ENCODE measurements around the gene TNNT3.

- no peak for TF ChIP-seq CTCF (IDR thresholded peaks at IDR 0.05; ENCODE audit: low read depth, low read length, poor library complexity, severe bottlenecking)
- TF ChIP-seq EZH2phosphoT487 (IDR thresholded peaks at IDR 0.05; ENCODE audit: borderline replicate concordance, low read length) = no peak
These were observed 827 bp upstream of the TNNT3 start for GRCh38 chr11:1918436-1919315.
